Neural cell (in vitro differentiated cells): ENCODE results near the gene EML6. TPM values are rescaled to one million over a fixed set of nuclear protein-coding genes. Genes with fewer than 3 reads are reported as not detected.

Source experiments
- H2AFZ ChIP-seq: fragments of 200-600, 300-800 bp; sonication (generic), shearing (Covaris generic); 2 replicates; pipeline ENCODE4 v1.6.0; 2014; ENCODE audit warnings: low read depth, mild to moderate bottlenecking, antibody characterized with exemption, low read length, moderate library complexity
- H3F3A ChIP-seq: fragments of 200-600 bp; shearing (Covaris generic); 2 replicates; pipeline ENCODE4 v1.6.1; 2016; ENCODE audit warnings: mild to moderate bottlenecking, moderate library complexity, mixed read lengths, antibody characterized with exemption, low read length; ENCODE audit not compliant: insufficient read depth, poor library complexity, severe bottlenecking
- H3K27ac ChIP-seq: fragments of 200-600, 300-800 bp; sonication (generic), shearing (Covaris generic); 2 replicates; pipeline ENCODE4 v1.5.1; 2014; ENCODE audit warnings: mild to moderate bottlenecking, low read length, moderate library complexity
- H3K27me3 ChIP-seq: fragments of 300-800, 200-600 bp; sonication (generic), shearing (Covaris generic); 2 replicates; pipeline ENCODE4 v1.6.0; 2014; ENCODE audit warnings: mild to moderate bottlenecking, low read depth, low read length, moderate library complexity; ENCODE audit not compliant: insufficient read depth
- H3K36me3 ChIP-seq: fragments of 300-800, 200-600 bp; sonication (generic), shearing (Covaris generic); 2 replicates; pipeline ENCODE4 v1.5.1; 2014; ENCODE audit warnings: mild to moderate bottlenecking, antibody characterized with exemption, low read length, moderate library complexity; ENCODE audit not compliant: insufficient read depth
- H3K4me2 ChIP-seq: fragments of 300-800, 200-600 bp; sonication (generic), shearing (Covaris generic); 2 replicates; pipeline ENCODE4 v1.6.0; 2014; ENCODE audit warnings: mild to moderate bottlenecking, low read length
- H3K4me3 ChIP-seq: fragments of 300-800, 200-600 bp; sonication (generic), shearing (Covaris generic); 2 replicates; pipeline ENCODE4 v1.5.1; 2014; ENCODE audit warnings: mild to moderate bottlenecking, low read length, moderate library complexity
- H3K79me2 ChIP-seq: fragments of 200-600 bp; shearing (Covaris generic); replicated peaks from 2 replicates; pipeline ENCODE4 v1.6.0; 2014; ENCODE audit warnings: mild to moderate bottlenecking, low read length, moderate library complexity; ENCODE audit not compliant: insufficient read depth
- H3K9ac ChIP-seq: fragments of 300-800, 200-600 bp; sonication (generic), shearing (Covaris generic); 2 replicates; pipeline ENCODE4 v1.6.1; 2016; ENCODE audit warnings: mild to moderate bottlenecking, low read length, mixed read lengths
- H3K9me2 ChIP-seq: fragments of 200-600 bp; shearing (Covaris generic); 2 replicates; pipeline ENCODE4 v1.6.1; 2016; ENCODE audit warnings: mild to moderate bottlenecking, low read length, mixed read lengths; ENCODE audit not compliant: insufficient read depth
- H3K9me3 ChIP-seq: fragments of 200-600, 300-800 bp; sonication (generic), shearing (Covaris generic); 2 replicates; pipeline ENCODE4 v1.6.1; 2016; ENCODE audit warnings: mild to moderate bottlenecking, mixed run types, low read length, moderate library complexity, mixed read lengths
- H4K20me1 ChIP-seq: fragments of 200-600 bp; shearing (Covaris generic); 2 replicates; pipeline ENCODE4 v1.6.1; 2016; ENCODE audit warnings: mild to moderate bottlenecking, mixed run types; ENCODE audit not compliant: insufficient read depth
- CTCF ChIP-seq: fragments of 450-650 bp; IDR thresholded peaks from 2 replicates; pipeline ENCODE4 v1.5.1; 2014; ENCODE audit warnings: antibody characterized with exemption, mild to moderate bottlenecking, moderate library complexity; ENCODE audit not compliant: poor library complexity, severe bottlenecking
- EP300 ChIP-seq: fragments of 450-650 bp; conservative IDR thresholded peaks from 2 replicates; pipeline ENCODE4 v1.6.1; 2014; ENCODE audit warnings: antibody characterized with exemption, mild to moderate bottlenecking, moderate library complexity; ENCODE audit not compliant: poor library complexity, severe bottlenecking
- EZH2 ChIP-seq: fragments of 200-600, 300-800 bp; shearing (Covaris generic), sonication (generic); IDR thresholded peaks from 2 replicates; pipeline ENCODE4 v1.6.1; 2014; ENCODE audit warnings: antibody characterized with exemption, low read length, borderline replicate concordance, mild to moderate bottlenecking; ENCODE audit not compliant: insufficient read depth, poor library complexity, severe bottlenecking
- MXI1 ChIP-seq: fragments of 450-650 bp; conservative IDR thresholded peaks from 2 replicates; pipeline ENCODE4 v1.6.1; 2014; ENCODE audit warnings: antibody characterized with exemption, mild to moderate bottlenecking; ENCODE audit not compliant: poor library complexity, severe bottlenecking
- POLR2AphosphoS5 ChIP-seq: IDR thresholded peaks from 2 replicates; pipeline ENCODE4 v1.6.1; 2012
- RAD21 ChIP-seq: fragments of 450-650 bp; conservative IDR thresholded peaks from 2 replicates; pipeline ENCODE4 v1.6.1; 2014; ENCODE audit warnings: antibody characterized with exemption, mild to moderate bottlenecking, moderate library complexity
- REST ChIP-seq: IDR thresholded peaks from 2 replicates; pipeline ENCODE4 v1.6.1; 2012; ENCODE audit warnings: borderline replicate concordance
- SMC3 ChIP-seq: fragments of 450-650 bp; conservative IDR thresholded peaks from 2 replicates; pipeline ENCODE4 v1.6.1; 2014; ENCODE audit warnings: antibody characterized with exemption, mild to moderate bottlenecking, moderate library complexity; ENCODE audit not compliant: poor library complexity
- TAF1 ChIP-seq: IDR thresholded peaks from 2 replicates; pipeline ENCODE4 v1.6.1; 2012; ENCODE audit warnings: low read depth
- polyA plus RNA-seq: library from polyadenylated mRNA; depleted of rRNA; stranded (reverse); fragments of >200 nt; gene quantifications from 2 replicates; pipeline ENCODE4 v1.2.3, GENCODE V29; 2014

EML6 gene
- polyA plus RNA-seq, 1 donor from 2014 or later: 13.4 TPM

GRCh38 chr2:54805255-54805654 lies 81.8 kb downstream of the EML6 start:
- H3K27me3 ChIP-seq: no peaks in the 10 kb centered on the region

GRCh38 chr2:54806975-54807374 lies 83.5 kb downstream of the EML6 start:
- Histone ChIP-seq H3K9me2 (no peaks in the 10 kb centered on the region), H3K27ac (no peak overlapping the region), H3K4me3 (no peak overlapping the region), H3K9ac (no peak overlapping the region), H3K9me3 (no peaks in the 10 kb centered on the region), H3K27me3 (no peaks in the 10 kb centered on the region), H3K36me3 (no peaks in the 10 kb centered on the region), H3F3A (no peaks in the 10 kb centered on the region), H3K4me2 (no peak overlapping the region), H4K20me1 (no peaks in the 10 kb centered on the region), H3K79me2 (no peaks in the 10 kb centered on the region), H2AFZ (no peak overlapping the region)
- no peak for TF ChIP-seq POLR2AphosphoS5
- TF ChIP-seq EP300: no peak
- no peak for TF ChIP-seq RAD21
- TF ChIP-seq SMC3: no peak
- TF ChIP-seq MXI1: no peak
- TF ChIP-seq REST: no peak
- no peak for TF ChIP-seq CTCF

More at GRCh38 chr2:54805255-54805654, 81.8 kb downstream of the EML6 start:
- Histone ChIP-seq H3K79me2 (no peaks in the 10 kb centered on the region), H2AFZ (no peak overlapping the region), H3K4me3 (no peak overlapping the region), H3K9ac (no peak overlapping the region), H3K9me2 (no peaks in the 10 kb centered on the region), H3K4me2 (no peak overlapping the region), H4K20me1 (no peaks in the 10 kb centered on the region), H3K36me3 (no peaks in the 10 kb centered on the region), H3K27ac (no peak overlapping the region), H3K9me3 (no peaks in the 10 kb centered on the region), H3F3A (no peaks in the 10 kb centered on the region)
- TF ChIP-seq REST: no peak
- no peak for TF ChIP-seq POLR2AphosphoS5
- TF ChIP-seq MXI1: no peak
- no peak for TF ChIP-seq RAD21
- TF ChIP-seq SMC3: no peak
- no peak for TF ChIP-seq EP300
- TF ChIP-seq CTCF: no peak
- TF ChIP-seq EZH2: no peak
- no peak for TF ChIP-seq TAF1
